EH (cell line): ENCODE data around the gene NDST4.
A peak's percentile ranks its signal among the peaks of the same experiment; 100 is the strongest.

Experiments used
- DNase-seq: peaks from one replicate; pipeline ENCODE4 v3.0.0-alpha.2; 2015; ENCODE audit warnings: low read depth

NDST4 gene

GRCh38 chr4:114905017-114905416 is 208.4 kb downstream of the NDST4 start:
- DNase-seq: no peak

GRCh38 chr4:114900934-114901333 is 212.5 kb downstream of the NDST4 start:
- DNase-seq: no peak

- no peak for DNase-seq
Measured at GRCh38 chr4:114890773-114891172, 222.6 kb downstream of the NDST4 start.

GRCh38 chr4:114886761-114887160 is 226.7 kb downstream of the NDST4 start:
- no peak for DNase-seq

- DNase-seq: no peak
Measured at GRCh38 chr4:114883641-114884040, 229.8 kb downstream of the NDST4 start.

DNA sequence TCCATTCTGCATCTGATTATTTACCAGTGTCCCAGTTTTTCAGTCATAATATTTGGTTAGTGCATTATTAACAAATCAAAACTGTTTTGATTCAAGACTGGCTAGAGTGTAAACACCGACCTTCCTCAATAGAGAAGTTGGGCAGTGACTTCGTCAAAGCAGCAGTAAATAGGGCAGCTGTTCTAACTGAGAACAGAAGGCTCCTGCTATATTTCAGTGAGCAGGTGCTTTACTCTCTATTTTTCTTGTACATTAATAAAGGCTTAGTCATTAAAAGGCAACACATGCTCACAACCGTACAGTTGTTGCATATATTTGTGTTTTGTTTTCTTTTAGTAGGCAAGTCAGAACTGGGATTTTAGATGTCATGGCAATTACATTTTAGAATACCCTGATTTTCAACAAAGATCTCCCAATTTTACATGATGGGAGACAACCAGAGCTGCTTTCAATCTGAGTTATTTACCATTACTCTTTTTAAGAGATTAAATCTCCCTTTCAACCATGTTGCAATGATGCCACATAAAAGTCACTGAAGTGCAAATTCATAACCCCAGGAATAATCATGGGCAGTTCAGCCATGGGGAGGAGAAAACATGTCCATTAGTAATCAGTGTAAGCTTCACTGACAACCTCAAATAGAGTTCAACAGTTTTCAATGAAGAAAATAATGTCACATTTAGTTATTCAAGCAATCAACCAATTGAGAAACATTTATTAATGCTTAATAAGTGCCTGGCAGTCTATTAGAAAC is 233.3 kb downstream of the NDST4 start:
- no peak for DNase-seq

DNA sequence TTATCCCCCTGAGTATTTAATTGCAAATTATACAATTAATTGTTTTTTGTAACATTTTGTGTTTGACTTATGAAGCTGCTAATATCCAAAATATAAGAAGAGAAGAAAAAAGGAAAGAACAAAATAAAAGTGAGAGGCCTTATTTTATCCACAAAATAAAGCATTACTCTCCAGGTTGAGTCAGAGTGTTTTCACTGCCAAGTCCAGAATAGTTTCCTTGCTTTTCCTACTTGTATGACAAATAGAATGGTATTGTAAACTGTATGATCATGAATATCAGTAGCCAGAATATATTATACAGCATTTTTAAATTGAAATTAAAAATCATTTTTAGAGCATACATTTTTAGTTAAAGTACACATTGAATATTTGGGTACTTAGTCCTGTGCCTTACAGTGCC is 237.8 kb downstream of the NDST4 start:
- DNase-seq: no peak

GRCh38 chr4:114874321-114874720 is 239.1 kb downstream of the NDST4 start:
- no peak for DNase-seq

DNA sequence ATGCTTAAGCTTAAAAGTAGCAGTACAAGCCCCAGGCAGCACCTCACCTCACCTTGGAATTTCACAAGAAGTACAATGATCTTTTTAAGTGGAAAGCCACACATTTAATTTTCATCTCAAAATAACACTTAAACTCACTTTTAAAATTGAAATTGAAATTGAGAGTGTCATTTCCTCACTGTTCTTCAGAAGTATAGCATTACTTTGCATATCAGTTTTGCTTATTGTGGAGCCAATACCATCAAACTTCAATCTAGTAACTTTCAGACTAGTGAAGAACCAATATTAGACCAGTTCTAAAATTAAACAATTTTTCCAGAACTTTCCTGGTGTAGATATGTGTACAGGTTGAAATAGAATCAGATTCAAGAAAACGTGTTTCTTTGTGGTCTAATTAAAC is 242.4 kb downstream of the NDST4 start:
- no peak for DNase-seq

GRCh38 chr4:114866901-114867670 is 246.3 kb downstream of the NDST4 start:
- no peak for DNase-seq

GRCh38 chr4:114864060-114864459 is 249.4 kb downstream of the NDST4 start:
- DNase-seq: no peak

DNA sequence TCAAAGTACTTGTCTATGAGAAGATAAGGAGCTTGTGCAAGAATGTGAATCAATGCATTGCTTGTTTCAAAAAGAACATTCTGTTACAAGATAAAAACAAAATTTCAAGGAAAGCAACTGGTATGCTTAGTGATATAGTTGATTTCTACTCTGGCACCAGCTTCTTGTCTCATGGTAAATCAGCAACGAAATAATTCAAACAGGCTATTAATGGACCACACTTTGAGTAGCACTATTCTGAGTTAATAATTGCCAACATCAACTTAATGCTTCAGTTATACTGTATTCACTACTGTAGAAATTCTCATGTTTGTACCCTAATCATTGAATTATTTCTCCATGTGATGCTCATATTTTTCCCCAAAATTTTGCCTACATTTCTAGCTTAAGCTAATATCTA is 252.6 kb downstream of the NDST4 start:
- no peak for DNase-seq

DNA sequence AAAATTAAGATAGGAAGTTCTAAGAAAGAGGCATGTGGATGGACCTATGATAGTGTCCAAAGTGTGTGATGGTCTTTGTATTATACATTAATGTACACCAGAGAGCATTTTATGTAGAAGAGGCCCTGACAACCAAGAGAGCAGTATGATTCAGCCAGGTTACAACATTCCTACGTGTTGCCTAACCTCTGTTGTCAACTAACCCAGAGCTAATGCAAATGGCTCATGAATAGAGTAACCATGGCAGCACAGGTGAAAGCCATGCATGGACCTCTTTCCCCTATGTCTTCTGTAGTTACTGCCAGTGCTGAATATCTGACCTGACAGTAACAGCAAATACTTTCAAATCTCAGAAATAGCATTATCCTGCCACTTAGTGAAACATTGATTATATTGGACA is 255.6 kb downstream of the NDST4 start:
- DNase-seq: no peak

DNA sequence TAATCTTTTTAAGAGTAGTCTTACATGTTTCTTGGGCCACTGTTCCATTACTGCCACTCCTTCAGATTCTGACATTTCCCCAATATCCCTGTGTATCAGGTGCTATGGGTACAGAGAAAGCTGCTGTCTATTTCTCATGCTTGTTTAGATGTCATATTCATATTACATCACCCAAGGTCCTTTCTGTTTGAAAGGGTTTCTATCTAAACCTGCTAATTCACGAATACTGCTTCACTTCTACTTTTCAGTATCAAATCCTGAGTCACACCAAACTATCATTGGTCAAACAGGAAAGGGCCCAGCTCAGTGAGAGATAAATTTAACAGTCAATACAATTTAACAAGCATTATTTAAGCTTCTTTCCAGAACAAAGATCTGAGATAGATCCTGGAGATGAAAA is 273.4 kb downstream of the NDST4 start:
- DNase-seq: no peak

DNA sequence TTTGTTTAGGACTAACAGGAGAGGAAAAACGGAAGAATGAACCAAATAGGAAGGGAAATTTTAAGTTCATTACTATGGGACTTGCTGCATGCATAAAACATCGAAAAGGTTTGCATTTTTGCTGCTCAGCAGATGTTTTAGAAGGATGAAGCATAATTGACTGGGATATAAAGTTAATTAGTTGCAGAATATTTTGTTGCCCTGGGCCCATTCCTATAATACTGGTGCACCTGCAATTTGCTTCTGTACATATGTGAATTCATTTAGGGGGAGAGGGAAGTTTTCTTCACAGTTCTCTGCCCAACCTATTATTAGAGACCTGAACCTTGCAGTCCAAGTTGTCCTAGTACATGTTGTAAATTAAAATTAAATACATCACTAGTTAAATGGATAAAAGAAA is 282.8 kb downstream of the NDST4 start:
- no peak for DNase-seq

- DNase-seq: no peak
Measured at GRCh38 chr4:114827651-114828050, 285.8 kb downstream of the NDST4 start.

DNA sequence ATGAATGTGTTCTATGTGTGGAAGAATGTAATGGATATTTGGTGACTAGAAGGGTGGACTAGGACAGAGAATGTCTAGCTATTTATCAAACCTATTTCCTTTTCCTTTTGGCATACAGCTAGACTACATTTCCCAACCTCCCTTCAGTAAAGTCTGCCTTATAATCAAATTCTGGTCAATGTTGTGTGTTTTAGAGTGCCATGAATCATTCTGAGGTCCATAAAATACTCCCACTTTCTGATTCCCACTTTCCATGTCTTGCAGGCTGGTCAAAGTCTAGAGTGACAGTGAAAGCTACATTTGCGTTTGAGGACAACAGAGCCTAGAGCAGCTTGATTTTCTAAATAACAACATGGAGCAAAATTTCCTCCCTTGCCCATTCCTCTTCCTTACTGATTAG is 297.7 kb downstream of the NDST4 start:
- no peak for DNase-seq

- DNase-seq: no peak
Measured at GRCh38 chr4:114813961-114814360, 299.5 kb downstream of the NDST4 start.

- no peak for DNase-seq
Measured at GRCh38 chr4:114811564-114812301, 301.7 kb downstream of the NDST4 start.

DNA sequence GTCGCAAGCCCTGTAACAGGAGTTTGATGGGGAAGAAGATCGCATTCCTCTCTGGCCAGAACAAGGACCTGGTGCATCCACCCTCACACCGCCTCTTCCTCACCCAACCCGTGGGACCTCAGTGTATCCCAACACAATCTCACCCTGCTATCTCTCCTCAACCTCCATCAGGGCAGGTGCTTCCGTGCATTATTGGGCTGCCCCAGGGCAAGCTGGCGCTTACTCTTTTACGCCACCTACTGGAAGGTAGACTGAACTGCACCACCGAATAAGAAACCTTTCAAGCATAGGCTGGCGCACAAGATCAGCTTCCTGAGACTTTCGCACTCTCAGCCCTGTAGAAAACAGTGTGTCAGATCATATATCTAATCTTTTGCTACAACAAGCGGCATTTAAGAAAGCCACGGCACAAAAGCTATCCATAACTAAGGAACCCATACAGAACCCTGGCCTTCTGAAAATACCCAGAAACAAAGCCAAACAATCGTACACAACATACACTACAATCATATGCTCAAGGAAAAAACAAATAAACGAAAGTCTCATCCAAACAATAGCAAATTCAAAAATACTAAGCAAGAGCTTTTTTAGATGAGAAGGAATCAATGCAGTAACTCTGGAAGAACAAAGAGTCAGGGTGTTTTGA is 305.5 kb downstream of the NDST4 start:
- DNase-seq: peak; percentile 32

DNA sequence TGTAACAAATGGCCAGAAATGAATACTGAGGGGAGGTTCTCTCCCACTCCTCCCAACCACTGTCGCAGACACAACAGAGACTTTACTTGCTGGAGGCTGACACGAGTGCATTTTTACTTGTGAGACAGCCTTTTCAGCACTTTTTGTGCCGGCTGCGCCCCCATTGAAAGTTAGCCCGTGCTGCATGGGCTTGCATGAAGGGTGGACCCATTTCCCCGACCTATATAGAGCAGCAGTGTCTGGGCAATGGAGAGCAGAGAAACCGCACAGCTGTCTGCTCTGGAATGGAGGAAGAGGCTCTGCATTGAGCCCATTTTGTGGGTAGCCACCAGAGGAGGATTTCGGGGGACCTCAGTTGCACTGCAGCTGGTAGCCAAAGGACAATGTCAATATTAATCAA is 306.1 kb downstream of the NDST4 start:
- no peak for DNase-seq

DNA sequence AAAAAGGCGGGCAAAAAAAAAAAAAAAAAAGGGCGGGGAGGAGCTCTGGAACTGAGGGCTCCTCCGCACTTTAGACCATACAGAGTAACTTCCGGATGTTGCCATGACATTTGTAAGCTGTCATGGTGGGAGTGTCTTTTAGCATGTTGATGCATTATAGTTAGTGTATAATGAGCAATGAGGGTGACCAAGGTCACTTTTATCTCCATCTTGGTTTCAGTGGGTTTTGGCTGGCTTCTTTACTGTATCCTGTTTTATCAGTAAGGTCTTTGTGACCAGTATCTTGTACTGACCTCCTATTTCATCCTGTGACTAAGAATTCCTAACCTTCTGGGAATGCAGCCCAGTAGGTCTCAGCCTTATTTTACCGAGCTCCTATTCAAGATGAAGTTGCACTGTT is 321.4 kb downstream of the NDST4 start:
- no peak for DNase-seq
